GM18519 (cell line): ENCODE data around the gene LFNG.

Experiments used
- ATAC-seq: cut with Tn5 transposase; IDR thresholded peaks from one replicate; pipeline ENCODE4 v1.9.1; 2021; ENCODE audit warnings: mild to moderate bottlenecking, moderate library complexity; ENCODE audit not compliant: unreplicated experiment, low FRiP score

Gene LFNG

DNA sequence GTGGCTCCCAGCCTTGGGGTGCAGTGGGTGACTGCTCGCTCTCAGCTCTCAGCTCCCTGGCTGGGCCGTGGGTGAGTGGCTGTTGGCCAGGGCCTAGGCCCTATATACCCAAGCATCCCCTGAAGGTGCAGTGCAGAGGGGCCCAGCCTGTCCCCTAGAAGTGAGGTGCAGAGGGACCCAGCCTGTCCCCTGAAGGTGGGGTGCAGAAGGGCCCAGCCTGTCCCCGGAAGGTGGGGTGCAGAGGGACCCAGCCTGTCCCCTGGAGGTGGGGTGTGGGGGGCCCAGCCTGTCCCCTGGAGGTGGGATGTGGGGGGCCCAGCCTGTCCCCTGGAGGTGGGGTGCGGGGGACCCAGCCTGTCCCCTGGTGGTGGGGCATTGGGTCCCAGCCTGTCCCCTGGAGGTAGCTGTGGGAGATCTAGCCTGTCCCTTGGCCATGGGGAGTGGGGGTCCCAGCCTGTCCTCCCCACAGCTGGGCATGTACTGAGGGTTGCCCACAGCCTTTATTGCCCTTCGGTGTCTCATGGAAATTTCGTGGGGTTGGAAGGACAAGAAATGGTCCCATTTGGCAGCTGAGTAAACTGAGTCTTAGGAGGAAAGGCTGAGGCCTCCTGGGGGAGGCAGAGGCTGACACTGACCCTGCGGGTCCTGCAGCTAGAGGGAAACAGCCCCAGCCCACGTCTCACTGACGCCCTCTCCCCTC is 17.5 kb upstream of the LFNG start:
- no peak for ATAC-seq

DNA sequence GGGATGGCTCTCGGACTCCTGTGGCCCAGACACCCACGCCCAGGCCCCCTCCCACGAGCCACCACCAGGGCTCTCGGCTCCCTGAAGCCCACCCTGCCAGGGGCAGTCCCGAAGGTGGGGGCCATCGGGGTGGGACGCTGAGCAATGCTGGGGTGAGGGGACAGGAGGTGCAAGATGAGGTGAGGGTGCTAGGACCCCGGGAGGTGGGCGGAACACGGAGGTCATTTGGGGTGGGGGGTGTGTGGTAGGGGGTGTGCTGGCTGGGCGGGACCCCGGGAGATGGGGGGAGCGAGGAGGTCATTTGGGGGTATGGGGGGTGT is 17.0 kb upstream of the LFNG start:
- no peak for ATAC-seq

DNA sequence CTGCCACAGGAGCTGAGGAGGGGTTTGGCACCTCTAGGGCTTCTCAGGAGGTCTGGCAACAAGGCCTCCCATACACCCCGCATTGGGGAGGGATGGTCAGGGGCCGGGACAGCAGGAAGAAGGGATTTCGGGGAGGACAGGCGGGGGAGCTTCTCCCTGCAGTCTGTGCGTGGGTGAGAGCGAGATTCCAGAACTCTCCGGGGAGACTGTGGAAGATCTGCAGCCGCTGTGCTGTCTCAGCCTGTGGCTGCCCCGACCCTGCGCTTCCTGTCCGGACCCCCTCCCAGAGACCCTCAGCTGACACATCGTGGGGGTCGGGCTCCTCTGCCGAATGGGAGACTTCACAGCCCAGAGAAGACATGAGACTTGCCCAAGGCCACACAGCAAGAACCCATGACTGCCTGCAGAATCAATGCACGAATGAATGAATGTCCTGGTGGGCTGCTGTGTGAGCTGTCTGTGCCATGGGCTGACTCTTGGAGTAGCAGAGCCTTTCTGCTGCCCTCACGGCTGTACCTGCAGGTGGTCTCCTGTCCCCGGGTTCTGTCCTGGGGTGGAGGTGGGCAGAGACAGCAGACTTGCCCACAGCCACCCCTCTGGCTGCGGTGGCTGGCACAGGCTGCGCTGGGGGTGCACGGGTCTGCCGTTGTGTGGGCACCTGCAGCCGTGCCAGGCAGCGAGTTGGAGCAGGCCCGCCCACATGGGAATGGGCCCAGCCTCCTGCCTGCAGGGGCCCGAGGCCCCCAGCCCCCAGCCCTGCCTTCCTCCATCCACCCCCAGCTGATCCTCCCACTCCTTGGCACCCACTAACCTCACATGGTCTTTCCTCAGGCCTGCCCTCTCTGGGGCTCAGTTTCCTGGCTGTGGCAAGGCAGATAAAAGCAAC is 16.3 kb upstream of the LFNG start:
- ATAC-seq, result no peak

DNA sequence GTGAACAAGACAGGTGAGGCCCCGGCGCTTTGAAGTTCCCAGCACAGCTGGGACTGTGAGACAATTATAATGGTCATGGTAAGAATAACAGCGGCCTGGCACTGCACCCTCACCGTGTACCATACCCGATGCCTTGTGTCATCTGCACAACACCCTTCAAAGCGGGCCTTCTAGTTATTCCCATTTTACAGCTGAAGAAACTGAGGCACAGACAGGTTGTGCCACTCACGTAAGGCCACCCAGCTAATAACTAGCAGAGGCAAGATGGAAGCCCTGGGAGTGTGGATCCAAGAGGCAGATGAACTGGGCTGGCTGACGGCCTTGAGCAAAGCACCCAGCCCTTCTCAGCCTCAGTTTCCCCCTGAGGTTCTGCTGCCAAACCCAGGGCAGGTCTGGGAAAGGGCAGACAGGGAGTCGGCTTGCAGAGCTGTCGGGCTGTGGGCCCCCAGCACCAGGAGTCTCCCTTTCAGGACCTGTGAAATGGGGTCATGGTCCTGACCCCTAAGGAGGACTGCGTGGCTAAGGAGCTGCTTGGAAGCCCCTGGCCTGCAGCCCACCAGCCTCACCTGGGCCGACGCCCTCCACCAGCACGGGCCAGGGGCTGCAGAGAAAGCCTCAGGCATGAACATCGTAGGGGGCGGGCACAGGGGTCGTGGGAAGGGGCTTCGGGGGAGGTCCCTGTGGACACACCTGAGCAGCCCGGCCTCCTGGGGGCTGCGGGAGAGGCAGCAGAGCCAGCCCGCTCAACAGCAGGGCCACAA is 15.3 kb upstream of the LFNG start:
- ATAC-seq, result no peak

DNA sequence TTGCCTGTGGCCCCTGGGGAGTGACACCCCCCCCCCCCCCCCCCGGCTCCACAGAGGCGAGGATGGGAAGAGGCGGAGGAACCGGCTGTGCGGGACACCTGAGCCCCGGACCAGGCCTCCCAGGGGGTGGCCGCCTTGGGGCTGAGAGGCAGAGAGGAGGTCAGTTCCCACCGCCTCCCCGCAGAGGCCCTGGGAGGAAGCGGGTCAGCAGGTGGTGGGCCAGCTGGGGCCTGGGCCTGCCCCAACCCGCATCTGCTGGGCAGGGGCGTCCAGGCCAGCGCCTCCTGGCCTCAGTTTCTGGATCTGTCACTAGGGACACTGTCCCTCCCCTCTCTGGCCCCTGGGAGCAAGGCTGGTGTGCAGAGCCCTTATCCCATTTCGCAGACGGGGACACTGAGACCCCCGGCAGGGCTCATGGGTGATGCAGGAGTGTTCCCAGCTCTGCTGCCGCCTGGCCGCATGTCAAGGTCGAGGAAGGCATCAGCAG is 14.6 kb upstream of the LFNG start:
- no peak for ATAC-seq

DNA sequence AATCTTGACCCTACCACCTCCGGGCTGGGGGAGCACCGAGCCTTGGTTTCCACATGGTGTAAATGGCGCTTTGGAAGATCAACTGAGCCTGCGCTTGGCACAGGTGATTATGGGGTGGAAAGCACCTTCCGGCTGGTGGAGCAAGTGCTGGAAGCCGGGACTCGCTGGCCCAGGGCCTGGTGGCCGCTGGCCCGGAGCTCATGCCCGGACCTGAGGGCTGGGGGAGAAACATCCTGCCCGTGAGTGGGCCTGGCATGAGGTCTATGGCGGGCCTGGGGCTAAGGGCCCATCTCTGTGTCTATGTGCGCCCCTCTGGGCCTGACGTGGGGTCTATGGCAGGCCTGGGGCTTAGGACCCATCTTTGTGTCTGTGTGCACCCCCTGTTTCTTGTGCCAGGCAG is 14.2 kb upstream of the LFNG start:
- no peak for ATAC-seq

DNA sequence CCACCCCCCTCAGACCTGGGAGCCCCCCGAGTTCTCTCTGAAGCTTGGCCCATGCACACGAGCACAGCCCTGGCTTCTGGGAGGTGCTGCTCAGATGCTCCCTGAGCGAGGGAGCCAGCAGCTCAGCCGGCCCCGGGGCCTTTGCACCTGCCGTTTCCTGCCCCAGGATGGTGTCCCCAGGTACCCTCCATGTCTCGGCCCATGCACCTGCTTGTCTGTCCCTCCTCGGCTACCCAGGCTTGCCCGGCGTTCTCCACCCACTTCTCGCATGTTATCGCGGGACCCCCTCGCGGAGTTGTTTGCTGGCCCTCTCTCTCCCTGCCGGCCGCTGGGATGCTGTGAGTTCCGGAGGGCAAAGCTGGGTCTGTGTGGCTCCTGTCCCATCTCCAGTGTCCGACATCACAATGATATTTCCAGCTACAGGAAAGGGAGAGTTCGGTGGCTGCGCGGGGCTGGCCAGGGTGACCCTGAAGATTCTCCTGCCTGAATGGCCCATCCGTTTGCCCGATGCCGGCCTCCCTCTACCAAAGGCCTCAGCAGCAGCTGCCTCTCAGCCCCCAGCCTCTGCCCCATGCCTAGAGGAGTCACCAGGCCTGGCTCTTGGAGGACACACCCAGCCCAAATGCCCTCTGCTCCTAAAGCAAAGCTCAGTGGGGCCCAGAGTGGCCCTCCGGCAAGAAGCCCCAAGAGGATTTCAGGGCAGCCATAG is 12.2 kb upstream of the LFNG start:
- no peak for ATAC-seq

DNA sequence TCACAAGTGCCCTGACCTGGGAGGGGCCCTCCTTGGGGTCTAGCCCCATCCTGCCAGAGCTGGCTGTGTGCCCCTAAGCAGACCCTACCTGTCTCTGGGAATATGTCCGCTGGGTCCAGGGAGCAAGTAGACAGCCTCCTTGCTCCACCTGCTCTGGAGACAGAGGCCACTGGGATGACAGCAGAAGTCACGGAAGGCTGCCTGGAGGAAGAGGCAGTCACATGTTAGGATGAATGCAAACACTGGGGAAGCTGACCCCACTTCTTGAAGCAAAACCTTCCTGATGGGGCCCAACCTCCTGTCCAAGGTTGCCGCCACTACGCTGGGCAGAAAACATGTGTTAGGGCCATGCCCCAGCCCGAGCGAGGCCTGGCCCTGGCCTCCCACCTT is 11.7 kb upstream of the LFNG start:
- ATAC-seq, result no peak

DNA sequence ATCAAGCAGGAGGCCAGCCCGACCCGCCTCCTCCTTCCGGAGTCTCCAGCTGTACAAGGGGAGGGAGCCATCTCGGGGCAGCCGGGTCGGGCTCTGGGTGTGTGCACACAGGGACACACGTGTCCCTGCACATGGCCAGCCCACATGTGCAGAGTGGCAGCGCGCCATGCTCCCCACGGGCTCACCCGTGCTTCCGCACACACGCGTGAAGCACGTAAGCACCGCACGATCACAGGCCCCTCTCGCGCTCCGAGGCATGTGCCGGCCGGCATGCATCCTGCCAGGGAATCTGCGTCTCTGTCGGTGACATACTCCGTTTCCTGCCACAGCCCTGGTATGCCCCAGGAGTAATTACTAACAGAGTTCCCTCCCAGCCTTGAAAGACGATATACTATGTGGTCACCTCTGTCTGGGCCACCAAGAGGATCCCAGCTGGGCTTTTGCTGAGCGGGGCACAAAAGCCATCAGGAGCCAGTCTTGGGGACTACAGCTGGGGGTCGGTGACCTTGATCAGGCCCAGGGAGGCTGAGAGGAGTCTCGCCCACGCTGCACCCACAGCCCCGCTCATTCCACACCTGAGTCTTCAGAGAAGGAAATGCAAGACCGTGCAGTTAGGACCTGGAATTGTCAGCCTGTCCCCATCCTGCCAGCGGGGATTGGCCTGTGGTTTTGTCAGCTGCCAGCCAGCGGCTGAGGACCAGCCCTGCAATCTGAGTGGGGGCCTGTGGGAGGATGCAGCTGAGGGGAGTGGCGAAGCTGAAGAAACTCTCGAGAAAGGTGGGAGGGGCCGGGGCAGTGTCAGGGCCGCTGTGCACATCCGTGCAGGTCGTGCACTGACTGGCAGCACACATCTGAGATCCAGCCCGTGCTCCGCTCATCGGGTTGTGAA is 11.0 kb upstream of the LFNG start:
- no peak for ATAC-seq

DNA sequence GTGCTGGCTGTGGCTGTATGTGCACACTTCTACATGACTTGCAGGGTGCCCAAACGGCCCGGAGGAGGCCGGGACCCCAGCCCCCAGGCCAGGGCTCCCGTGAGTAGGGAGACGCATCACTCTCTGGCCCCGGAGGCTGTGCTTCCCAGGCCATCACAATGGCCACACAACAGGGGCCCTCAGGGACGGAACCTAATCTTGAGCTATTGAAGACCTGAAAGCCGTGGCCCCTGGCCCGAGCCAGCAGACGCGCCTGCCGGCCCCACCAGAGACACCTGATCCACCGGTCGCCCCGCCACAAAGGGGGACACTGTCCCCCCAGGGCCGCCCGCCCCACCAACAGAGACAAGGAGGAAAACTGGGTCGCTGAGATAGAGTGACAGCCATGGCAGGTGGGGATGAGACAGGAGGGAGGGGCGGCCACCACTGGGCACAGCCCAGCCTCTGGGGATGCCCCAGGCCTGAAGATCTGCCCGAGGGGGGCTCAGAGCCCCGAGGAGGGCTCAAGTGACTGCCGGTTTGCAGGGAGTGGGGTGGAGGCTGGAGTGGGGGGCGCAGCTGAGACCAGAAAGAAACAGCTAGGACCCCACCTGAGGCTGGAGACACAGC is 10.2 kb upstream of the LFNG start:
- ATAC-seq, result no peak

DNA sequence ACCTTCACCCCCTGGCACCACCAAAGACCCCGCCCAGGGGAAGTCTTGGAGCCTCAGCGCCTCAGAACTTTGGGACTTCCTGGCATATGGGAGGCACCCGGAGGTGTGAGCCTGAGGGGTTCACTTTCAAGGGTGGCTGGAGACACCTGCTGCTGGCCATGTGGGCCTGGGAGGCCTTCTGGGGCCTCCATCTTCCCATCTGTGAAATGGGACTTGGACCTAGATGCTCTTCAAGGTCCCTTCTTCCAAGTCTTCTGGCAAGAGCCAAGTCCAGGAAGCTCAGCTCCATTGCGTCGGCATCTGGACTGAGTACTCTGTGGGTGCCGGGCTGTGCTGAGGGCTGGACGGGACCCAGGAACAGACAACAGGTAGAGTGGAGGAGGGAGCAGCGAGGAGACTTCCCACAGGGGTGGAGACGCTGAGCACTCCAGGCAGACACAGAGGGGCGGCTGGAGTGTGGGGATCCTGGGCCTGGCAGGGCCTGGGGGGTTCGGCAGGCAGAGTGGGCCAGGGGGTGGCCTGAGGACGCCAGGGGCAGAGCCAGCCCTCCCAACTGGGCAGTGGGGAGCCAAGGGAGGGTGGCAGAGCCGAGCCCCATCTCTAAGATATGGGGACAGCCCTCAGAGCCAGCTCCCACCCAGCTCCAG is 9.3 kb upstream of the LFNG start:
- ATAC-seq, result no peak

DNA sequence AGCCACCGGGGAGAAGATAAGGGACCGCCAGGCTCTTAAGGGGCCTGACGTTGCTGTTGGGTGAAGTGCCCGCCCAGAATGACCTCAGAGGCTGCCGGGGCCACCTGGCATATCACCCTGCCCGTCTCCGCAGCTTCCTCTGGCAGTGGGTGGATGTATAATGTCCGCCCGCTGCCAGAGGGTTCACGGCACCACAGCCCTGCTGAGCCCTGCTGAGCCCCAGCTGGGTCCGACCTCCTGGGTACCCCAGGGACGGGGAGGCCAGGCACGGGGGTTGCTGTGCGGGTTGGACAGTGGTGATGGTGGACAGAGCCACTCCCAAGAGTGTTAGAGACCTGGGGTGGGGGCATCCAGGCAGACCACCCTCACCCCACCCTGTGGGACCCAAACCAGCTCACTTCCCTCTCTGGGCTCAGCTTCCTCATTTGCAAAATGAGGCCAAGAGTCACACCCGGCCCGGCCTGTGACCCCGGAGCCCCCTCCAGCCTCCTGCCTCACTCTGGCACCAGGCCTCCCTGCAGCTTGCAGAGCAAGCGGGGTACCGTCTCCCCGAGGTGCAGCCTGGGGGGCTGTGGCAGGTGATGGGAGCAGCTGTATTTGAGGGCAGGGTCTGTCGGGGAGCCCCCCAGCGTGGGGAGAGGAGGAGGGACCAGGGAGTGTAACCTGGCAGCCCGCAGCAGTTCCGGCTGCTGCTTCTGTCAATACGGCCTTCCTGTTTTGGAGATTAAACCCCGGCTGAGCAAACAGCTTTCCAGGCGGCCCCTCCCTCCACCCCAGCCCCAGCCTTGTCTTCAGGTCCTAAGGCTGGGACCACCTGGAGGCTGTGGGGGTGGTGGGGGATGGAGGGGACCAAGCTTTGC is 8.4 kb upstream of the LFNG start:
- ATAC-seq, result no peak

DNA sequence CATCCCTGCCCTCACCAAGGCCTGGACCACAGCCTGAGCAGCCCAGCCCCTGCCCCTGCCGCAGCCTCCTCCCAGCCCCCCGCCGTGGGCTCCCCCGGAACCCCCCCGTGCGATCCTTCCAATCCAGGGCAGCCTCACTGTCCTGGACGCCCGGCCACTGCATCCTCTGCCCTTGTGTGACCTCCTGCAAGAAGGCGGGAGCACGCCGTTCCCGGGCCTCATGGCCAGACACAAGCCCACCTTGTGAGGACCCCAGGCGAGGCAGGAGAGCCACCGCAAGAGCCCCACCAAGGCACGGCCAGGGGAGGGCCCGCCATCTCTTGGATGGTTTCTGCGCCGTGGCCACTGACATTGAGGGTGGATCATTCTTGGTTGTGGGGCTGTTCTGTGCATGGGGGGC is 7.8 kb upstream of the LFNG start:
- ATAC-seq, result no peak

DNA sequence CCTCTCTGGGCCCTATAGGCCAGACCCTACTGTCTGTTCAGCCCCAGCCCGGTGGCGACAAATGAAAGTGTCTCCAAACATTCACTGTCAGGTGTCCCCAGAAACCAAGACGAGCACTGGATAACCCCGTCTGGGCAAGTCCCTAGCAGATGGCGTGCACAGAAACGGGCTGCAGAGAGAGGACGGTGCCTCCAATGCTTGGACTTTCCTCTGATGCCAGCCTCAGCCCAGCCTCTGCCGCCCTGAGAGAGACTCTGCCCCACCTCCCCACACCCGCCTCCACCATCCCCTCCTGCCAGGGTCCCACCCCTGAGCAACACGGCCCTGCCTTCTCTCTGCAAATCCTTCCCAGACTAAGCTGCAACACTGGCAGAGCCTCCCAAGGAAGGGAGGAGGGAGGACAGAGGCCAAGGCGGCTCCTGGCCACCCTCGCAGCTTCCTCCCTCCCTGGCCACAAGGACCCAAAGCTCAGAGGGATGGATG is 7.4 kb upstream of the LFNG start:
- ATAC-seq, result no peak

DNA sequence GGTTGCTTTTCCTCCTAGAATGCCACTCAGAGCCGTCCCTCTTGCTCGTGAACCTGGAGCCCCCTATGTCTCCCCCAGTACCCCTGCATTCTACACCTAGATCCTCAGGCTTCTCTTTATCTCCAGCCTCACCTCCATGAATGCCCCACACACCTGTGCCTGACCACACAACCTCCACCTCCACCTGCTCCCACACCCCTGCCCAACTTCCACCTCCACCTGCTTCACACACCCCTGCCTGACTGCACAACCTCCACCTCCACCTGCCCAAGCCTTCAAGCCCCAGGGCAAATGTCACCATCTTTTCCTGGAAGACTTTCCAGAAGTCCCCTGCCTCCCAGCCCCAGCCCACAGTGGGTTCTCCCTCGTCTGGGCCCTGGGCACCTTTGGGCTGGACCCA is 6.9 kb upstream of the LFNG start:
- no peak for ATAC-seq

DNA sequence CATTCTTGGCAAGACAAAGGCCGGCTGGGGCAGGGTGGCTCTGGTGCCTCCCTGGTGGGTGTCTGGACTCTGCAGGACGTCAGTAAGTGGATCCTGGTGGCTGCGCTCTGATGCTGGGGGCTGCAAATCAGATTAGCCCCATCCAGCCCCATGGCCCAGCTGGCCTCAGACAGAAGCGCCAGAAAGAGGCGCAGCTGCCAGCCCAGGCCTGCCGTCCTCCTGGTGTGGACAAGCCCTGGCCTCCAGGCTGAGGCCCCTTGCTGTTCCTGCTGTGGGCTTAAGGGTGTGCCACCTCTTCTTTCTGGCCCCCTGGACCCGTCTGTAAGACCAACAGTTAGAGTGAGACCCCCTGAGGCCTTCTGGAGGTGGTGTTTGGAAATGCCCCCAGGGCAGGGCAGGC is 5.9 kb upstream of the LFNG start:
- ATAC-seq, result no peak

DNA sequence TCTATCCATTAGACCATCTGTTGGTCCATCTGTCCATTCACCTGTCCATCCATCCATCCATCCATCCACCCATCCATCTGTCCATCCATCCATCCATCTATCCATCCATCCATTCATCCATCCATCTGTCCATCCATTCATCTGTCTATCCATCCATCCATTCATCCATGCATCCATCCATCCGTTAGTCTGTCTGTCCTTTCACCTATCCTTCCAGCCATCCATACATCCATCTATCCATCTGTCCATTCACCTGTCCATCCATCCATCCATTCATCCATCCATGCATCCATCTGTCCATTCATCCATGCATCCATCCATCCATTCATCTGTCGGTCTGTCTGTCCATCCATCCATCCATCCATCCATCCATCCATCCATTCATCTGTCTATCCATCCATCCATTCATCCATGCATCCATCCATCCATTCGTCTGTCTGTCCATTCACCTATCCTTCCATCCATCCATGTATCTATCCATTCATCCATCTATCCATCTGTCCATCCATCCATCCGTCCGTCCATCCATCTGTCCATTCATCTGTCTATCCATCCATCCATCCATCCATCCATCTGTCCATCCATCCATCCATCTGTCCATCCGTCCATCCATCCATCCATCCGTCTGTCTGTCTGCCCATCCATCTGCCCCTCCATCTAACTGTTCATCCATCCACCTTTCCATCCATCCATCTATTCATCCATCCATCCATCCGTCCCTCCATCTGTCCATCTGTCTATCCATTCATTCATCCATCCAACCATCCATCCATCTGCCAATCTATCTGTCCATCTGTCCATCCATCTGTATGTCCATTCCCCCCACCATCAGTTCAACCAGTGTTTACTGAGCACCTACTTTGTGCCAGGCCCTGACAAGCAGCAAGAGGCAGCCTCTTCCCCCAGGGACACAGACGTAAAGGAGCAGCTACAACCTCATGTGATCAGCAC is 4.8 kb upstream of the LFNG start:
- no peak for ATAC-seq
